GM19023 (cell line): ENCODE measurements around the gene SWSAP1.
"Not testable (repeated sequence)": the region's sequence is repeated elsewhere in the genome, so short reads cannot be mapped to it uniquely, and the experiment has no call there.

Source experiments
- ATAC-seq: cut with Tn5 transposase; IDR thresholded peaks from one replicate; pipeline ENCODE4 v1.9.1; 2021; ENCODE audit warnings: mild to moderate bottlenecking, moderate library complexity; ENCODE audit not compliant: unreplicated experiment

Gene SWSAP1

DNA sequence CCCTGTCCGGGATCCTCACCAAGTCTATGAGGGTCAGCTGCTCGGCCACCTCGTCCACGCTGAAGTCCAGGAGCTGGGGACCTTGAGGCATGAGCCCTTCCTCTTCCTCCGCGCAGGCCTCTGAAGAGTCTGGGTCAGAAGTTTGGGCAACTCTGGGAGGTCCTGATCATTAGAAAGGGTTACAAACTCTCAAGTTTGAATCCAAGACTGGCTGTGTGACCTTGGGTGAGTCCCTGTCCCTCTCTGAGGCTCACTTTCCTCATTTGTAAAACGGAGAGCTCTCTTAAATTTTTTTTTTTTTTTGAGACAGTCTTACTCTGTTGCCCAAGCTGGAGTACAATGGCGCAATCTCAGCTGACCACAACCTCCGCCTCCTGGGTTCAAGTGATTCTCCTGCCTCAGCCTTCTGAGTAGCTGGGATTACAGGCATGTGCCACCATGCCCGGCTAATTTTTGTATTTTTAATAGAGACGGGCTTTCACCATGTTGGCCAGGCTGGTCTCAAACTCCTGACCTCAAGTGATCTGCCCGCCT lies 32.3 kb downstream of the SWSAP1 start:
- not testable (repeated sequence) for ATAC-seq

DNA sequence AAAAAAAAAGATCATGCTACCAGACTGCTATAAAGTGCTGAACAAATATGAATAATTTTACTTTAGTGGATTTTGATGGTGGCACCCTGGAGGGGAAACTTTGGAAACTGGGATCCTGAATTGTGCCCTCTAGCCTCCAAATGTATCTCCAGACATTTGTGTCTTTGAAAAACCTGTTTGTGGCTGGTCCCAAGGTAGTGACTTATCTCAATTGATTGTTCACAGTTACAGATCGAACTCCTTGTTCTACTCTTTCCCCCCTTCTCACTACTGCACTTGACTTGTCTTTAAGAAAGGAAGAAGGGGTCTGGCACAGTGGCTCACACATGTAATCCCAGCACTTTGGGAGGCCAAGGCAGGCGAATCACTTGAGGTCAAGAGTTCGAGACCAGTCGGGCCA lies 34.1 kb downstream of the SWSAP1 start:
- ATAC-seq: no peak

DNA sequence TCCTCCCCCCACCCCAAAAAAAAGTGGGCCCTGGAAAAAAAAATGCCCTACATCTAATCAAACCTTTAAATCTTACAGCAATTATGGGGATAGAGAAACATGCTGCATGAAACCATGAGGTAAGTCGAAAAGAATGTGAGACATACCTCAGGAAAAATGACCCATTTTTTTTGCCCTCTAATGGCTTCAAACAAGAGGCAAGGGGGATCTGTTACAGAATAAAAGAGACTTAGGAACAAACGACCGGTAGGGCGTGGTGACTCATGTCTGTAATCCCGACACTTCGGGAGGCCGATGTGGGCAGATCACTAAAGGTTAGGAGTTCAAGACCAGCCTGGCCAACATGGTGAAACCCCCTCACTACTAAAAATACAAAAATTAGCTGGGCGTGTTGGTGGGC lies 36.2 kb downstream of the SWSAP1 start:
- ATAC-seq: no peak

DNA sequence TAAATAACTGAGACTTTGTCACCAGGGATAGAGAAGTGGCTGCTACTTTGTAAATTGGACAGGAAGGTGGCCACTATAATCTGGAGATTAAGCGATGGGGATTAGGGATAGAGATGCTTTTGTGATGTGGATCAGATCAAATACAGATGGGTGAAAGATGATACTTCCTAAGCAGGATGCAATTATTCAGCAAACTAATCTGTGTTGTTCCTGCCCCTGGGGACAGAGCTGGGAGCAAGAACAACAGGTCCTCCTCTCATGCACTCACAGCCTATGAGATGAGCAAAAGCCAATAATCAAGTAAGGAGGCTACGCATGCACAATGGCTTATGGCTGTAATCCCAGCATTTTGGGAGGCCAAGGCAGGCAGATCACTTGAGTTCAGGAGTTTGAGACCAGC lies 40.1 kb downstream of the SWSAP1 start:
- no peak for ATAC-seq

DNA sequence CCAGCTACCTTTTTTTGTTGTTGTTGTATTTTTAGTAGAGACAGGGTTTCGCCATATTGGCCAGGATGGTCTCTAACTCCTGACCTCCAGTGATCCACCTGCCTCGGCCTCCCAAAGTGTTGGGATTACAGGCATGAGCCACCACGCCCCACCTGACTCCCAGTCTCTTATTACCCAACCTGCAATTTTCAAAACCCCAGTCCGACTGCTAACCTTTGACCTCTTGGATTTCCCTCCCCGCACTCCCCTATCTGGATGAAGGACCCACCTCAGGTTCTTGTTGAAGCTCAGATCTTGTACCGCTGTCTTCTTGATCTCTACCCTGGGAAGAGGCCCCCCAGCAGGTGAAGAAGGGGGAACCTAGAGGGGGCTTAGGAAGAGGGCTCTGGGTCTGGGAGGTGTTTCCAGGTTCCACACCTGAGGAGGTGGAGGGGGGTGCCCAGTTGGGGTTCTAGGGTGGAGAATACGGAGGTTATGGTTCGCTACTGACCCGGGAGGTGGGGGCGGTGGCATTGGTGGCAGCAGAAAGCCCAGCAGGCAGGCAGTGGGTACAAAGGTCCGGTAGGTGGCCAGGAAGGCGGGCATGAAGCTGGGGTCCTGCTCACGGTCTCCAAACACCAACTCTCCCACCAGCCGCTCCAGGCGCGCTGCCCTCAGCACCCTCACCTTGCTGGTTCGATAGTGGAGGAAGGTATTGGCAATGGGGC lies 42.0 kb downstream of the SWSAP1 start:
- ATAC-seq: no peak

DNA sequence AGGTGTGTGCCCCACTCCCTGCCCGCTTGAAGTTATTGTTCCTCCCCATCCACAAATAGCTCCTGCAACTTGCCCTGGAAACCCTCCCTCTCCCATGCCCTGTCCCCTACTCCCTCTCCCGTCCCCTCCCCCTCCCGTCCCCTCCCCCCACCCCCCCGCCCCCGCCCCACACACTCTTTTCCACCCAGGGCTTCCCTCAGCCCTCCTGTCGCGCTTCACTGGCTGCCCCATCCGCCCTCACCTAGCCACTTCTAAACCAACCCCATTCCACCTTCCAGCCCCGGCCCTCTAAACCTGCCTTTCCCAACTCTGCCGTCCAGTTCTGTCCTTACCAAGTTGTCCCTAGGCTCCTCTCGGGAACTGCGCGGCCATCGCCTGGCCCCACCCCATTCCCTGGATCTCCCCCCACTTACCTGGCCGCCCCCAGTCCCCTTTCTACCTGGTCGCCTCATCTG lies 43.7 kb downstream of the SWSAP1 start:
- ATAC-seq: no peak

DNA sequence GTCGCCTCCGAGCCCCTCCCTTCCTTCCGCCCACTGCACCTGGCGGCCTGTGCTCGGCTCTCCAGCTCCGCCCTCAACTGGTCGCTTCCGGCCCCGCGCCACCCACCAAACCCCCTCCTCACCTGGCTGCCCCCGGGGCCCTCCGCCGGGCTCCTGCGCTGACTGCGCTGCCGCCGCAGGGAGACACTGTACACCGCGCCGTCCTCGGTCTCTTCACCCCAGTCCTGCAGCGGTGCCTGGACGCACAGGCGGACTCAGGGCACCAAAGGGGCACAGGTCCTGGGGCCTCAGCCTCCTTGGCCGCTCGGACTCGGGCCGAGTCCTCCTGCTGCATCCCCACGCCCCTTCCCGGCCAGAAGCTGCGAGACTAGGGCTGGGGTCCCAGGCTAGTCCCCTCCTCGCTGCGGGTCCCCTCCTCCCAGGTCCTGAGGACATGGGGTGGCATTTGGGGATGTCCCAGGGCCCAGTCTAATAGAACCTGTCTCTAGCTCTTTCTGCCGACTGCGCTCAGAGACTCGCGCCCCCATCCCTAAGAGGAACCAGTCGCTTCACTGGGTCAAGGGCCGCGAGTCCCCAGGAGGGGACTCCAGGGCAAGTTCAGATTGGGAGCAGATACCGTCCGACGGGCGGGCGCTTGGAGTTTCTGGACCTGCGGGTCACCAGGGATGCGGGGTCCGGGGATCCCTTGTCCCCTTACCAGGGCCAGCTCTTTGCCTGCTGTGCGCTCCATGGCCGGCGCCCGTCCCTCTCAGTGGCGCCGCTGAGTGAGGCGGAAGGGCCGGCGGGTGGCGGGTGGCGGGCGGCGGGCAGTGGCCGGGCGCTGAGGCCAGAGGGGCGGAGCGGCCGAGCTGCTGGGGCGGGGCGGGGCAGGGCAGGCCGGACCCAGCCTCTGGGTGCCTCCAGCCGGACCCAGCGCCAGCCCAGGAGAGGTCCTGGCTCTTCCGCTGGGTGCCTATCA lies 44.4 kb downstream of the SWSAP1 start, which contains the start of gene RGL3:
RGL3 (minus strand) TSS at position 766 of the 958 bp plus-strand sequence; CDS start at position 730, 36 bp downstream.
- ATAC-seq: no peak

DNA sequence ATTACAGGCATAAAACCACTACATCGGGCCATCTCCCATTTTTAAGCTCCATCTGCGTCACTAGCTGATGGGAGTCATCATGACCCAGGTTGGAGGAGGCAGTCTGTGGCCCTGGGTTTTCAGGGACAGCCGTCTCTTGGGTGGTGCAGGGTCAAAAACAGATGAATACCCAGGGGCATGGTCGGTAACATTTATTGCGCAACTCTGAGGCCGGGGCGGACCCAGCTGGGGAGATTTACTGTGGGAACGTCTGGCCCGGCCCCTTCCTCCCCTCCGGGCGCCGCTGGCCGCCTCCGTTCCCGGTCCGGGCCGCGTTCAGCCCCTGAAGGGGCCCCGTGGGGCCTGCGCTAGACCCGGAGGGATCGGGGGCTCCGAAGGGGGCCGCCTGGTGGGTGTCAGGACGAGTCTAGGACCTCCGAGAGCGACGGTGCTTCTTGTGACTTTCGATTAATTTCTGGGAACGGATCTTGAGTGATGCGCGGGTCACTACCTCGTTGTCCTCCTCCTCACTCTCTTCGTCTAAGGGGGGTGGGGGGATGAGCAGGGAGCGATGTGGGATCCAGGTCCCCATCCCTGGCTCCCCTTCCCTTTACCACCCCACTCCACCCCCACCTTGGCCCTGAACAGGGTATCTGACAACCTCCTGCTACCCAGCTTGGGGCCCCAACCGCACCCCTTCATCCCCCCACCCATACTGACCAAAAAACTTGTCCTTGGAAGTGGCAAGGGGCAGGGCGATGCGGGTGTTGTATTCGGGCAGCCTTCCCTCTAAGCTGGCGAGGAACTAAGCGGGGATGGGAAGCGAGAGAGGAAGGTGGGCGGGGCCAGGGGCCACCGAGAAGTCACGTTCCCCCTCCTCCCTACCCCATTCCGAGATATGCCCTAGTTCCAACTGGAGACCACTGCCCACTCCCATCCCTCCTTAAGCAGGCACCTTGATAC lies 46.2 kb downstream of the SWSAP1 start:
- ATAC-seq: no peak

DNA sequence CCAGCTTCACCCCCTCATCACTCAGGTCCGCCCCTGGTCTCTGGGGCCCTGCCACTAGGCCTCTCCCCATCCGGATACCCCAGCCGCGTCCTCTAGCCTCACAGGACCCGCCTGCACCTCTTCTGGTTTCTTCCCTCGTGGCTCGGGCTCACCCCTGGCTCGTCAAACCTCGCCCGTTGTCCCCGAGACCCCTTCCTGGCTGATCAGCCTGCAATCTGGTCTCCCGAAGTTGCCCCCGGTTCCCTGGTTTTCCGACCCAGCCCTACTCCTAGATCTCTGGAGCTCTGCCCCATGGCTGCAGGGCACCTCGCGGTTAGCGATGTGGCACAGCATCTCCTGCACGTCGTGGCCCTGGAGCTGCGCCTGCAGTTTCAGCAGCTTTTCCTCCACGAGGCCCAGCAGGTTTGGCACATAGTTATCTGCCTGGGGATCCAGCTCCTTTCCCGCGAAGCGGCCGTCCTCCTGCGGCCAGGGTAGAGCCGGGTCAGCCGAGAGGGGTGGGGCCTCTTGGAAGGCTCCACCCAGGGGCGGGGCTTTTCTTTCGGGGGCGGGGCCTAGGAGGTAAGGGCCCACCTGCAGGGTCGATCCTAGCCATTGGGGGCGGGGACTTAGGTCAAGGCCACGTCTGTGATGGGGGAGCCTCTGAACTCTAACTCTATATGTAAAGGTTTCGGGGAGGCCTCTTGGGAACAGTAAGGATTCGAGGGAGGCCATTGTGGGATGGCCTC lies 47.1 kb downstream of the SWSAP1 start:
- no peak for ATAC-seq

DNA sequence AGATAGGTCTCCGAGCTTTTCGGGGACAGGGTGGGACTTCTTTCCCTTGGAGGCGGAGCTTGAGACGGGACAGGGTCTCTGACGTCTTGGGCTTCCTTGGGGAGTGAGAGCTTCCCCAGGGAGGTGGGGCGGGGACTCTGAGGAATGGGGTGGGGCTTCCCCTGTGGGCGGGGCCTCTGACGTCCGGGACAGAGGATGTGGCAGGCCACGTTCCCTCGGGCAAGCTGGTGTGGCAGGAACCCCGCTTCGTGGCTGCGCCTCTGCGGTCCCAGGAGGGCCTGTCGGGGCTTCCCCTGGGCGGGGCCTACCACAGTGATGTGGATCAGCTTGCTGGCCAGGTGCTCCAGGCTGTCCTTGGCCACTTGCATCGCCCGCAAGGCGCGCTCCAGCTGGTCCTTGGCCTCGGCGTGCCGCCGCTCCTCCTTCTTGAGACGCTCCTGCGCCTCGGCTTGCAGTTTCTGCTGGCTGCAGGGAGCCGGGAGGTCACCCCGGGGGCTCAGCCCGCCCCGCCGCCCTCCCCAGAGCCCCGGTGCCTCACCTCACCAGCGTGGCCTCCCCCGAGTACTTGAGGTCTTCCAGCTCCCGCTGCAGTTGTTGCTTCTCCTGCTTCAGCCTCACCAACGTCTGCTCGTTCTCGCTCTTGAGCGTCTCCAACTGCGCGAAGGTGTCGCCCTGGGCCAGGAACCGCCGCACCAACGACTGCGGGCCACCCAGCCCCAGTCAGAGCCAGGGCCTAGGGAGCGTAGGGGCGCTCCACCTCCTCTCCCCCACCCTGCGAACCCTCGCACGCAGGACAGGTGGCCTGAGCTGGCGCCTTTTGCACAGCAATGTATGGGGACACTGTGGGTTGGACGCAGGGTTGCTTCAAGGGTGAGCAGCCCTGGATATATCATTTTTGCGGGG lies 47.9 kb downstream of the SWSAP1 start:
- no peak for ATAC-seq

DNA sequence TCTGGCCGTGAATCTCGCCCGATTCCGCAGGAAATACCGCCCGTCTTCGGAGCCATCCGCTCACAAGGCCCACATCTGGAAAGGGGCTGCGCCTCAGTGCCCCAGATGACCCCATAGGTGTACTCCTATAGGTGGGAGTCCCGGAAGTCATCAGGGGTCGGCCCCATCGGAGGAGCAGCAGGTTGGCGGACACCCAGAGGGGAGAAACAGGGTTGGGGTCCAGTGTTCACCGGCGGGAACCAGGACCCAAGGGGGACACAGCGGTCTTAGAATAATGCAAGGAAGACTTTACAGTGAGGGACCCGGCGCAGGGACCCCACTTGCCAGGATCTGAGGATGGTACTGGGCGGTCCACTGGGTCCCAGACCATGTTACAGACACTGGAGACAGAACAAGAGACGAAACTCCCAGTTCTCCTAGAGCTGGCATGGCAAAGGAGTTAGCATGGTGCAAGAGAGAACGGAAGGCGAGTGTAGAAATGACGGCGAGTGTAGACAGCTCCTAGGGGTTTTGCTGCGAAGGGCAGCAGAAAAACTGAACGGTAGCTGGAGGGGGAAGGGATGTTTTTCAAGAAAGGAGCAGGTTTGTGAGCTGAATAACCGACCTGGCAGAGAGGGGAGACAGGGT lies 48.8 kb downstream of the SWSAP1 start:
- no peak for ATAC-seq

DNA sequence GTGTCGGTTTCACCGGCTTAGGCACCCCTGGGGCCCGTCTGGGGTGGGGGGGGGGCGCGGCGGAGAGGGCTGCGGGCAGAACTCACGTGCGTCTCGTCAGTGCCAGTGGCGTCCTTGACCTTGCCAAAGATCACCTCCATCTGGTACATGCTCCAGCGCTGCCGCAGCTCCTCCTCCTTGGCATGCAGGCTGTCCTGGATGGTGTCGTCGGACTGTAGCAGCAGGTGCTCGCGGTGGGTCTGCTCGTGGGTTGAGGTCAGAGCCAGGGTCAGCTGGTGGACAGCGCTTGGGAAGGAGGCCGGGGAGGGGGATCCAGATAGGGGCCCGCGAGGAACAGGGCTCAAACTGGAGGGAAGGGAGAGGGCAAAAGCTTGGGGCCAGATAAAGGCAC lies 49.3 kb downstream of the SWSAP1 start:
- no peak for ATAC-seq
